Tibial nerve (tissue), 4 donors: ENCODE results near the gene TRMT2A. TPM values are rescaled to one million over a fixed set of nuclear protein-coding genes. Genes with fewer than 3 reads are reported as not detected.
A peak's percentile ranks its signal among the peaks of the same experiment; 100 is the strongest.

Source experiments
- DNase-seq, 2 donors: peaks; one replicate each; pipeline ENCODE4 v3.0.0-alpha.2; 2019; ENCODE audit warnings: low spot score in 2 of 2
- H3K27ac ChIP-seq, 4 donors: fragments of 200-600 bp; sonication (generic) in 3 of 4; one replicate each; pipeline ENCODE4 v1.5.1; 2017 to 2019; ENCODE audit warnings: mild to moderate bottlenecking in 1 of 4
- H3K27me3 ChIP-seq, 2 donors: fragments of 200-600 bp; sonication (generic) in 1 of 2; one replicate each; pipeline versions ENCODE4 v1.5.1 to v1.6.0; 2017 to 2019
- H3K36me3 ChIP-seq, 3 donors: fragments of 200-600 bp; sonication (generic); one replicate each; pipeline ENCODE4 v1.5.1; 2018 to 2019
- H3K4me1 ChIP-seq, 4 donors: fragments of 200-600 bp; sonication (generic) in 3 of 4; one replicate each; pipeline ENCODE4 v1.5.1; 2017 to 2019
- H3K4me3 ChIP-seq, 4 donors: fragments of 200-600 bp; sonication (generic) in 3 of 4; one replicate each; pipeline ENCODE4 v1.5.1; 2017 to 2019; ENCODE audit warnings: mild to moderate bottlenecking in 1 of 4, moderate library complexity in 1 of 4
- H3K9me3 ChIP-seq, 4 donors: fragments of 200-600 bp; sonication (generic) in 3 of 4; one replicate each; pipeline ENCODE4 v1.5.1; 2017 to 2019
- CTCF ChIP-seq, 5 experiments: fragments of 200-600 bp in 3 of 5; fragments of 450-650 bp in 2 of 5; sonication (generic) in 3 of 5; IDR thresholded peaks; one replicate each; pipeline ENCODE4 v1.5.1; 2016 to 2019; ENCODE audit warnings: antibody characterized with exemption in 5 of 5, mild to moderate bottlenecking in 3 of 5, moderate library complexity in 2 of 5
- EP300 ChIP-seq, 2 donors: sonication (generic); formaldehyde crosslinking; IDR thresholded peaks; one replicate each; pipeline ENCODE4 v1.6.1; 2017; ENCODE audit warnings: antibody characterized with exemption in 2 of 2, mild to moderate bottlenecking in 1 of 2
- POLR2A ChIP-seq, 2 donors: fragments of 450-650 bp; IDR thresholded peaks; one replicate each; pipeline ENCODE4 v1.6.1; 2017; ENCODE audit warnings: antibody characterized with exemption in 2 of 2, mild to moderate bottlenecking in 2 of 2, moderate library complexity in 2 of 2
- WGBS, 2 donors: methylation state at CpG; one replicate each; pipeline ENCODE4 v1.1.5; 2018; 5-methylcytosine and 5-hydroxymethylcytosine counted together
- total RNA-seq, 4 donors: library from RNA; depleted of rRNA; stranded (reverse); fragments of >200 nt; gene quantifications; one replicate each; pipeline ENCODE4 v1.1.0, GENCODE V29; 2016

Gene TRMT2A
- total RNA-seq, 4 donors from 2014 or later: 39.0 to 139 (median 55.9) TPM

GRCh38 chr22:20137671-20138416, 20.8 kb upstream of the TRMT2A start:
- no peaks in the 10 kb centered on the region for H3K27me3 ChIP-seq
- peak overlapping the region; percentile 46 to 94 (median 69) for H3K27ac ChIP-seq
- 28 to 33% methylated on average over 21 to 26 of the region's 26 CpGs for WGBS, 2 donors
- H3K4me3 ChIP-seq: no peak overlapping the region
- H3K4me1 ChIP-seq: peaks cover 0 to 76% (median 49%) of the 10 kb centered on the region in 4 donors
- DNase-seq: no peak
- TF ChIP-seq POLR2A (IDR thresholded peaks at IDR 0.05): no peak
- peak in 1 of 2 donors; percentile 22 for TF ChIP-seq EP300 (IDR thresholded peaks at IDR 0.05)
- H3K9me3 ChIP-seq: no peaks in the 10 kb centered on the region
- H3K36me3 ChIP-seq: peaks cover 0 to 41% (median 0%) of the 10 kb centered on the region in 3 donors

- H3K4me1 ChIP-seq: peaks cover 0 to 82% (median 56%) of the 10 kb centered on the region in 4 donors
- WGBS, 2 donors: 78 to 82% methylated on average over 7 to 10 of the region's 13 CpGs
Observed at GRCh38 chr22:20137113-20137512, 20.1 kb upstream of the TRMT2A start.

GRCh38 chr22:20136603-20136873, 19.5 kb upstream of the TRMT2A start:
- Histone ChIP-seq H3K4me3 (no peak overlapping the region), H3K36me3 (peaks cover 0 to 28% (median 0%) of the 10 kb centered on the region in 3 donors), H3K27ac (peak overlapping the region in 3 of 4 donors; percentile 46 to 94 (median 85)), H3K9me3 (no peaks in the 10 kb centered on the region), H3K27me3 (no peaks in the 10 kb centered on the region), H3K4me1 (peaks cover 0 to 82% (median 56%) of the 10 kb centered on the region in 4 donors)
- TF ChIP-seq EP300 (IDR thresholded peaks at IDR 0.05) (no peak), CTCF (IDR thresholded peaks at IDR 0.05) (no peak), POLR2A (IDR thresholded peaks at IDR 0.05) (no peak)
- 88 to 98% methylated on average over 5 of the region's 5 CpGs for WGBS, 2 donors
- no peak for DNase-seq

More at GRCh38 chr22:20137113-20137512, 20.1 kb upstream of the TRMT2A start:
- H3K27ac ChIP-seq: peak overlapping the region; percentile 46 to 94 (median 69)
- no peak for DNase-seq
- H3K27me3 ChIP-seq: no peaks in the 10 kb centered on the region
- TF ChIP-seq EP300 (IDR thresholded peaks at IDR 0.05) (no peak), CTCF (IDR thresholded peaks at IDR 0.05) (no peak), POLR2A (IDR thresholded peaks at IDR 0.05) (no peak)
- no peak overlapping the region for H3K4me3 ChIP-seq
- H3K9me3 ChIP-seq: no peaks in the 10 kb centered on the region
- peaks cover 0 to 33% (median 0%) of the 10 kb centered on the region in 3 donors for H3K36me3 ChIP-seq

GRCh38 chr22:20135806-20136602, 19.0 kb upstream of the TRMT2A start:
- Histone ChIP-seq H3K4me1 (peaks cover 0 to 82% (median 56%) of the 10 kb centered on the region in 4 donors), H3K4me3 (no peak overlapping the region), H3K9me3 (no peaks in the 10 kb centered on the region), H3K27me3 (no peaks in the 10 kb centered on the region), H3K27ac (peak overlapping the region in 3 of 4 donors; percentile 31 to 94 (median 85)), H3K36me3 (peaks cover 0 to 22% (median 0%) of the 10 kb centered on the region in 3 donors)
- 76 to 78% methylated on average over 22 of the region's 25 CpGs for WGBS, 2 donors
- no peak for TF ChIP-seq CTCF (IDR thresholded peaks at IDR 0.05)
- no peak for TF ChIP-seq EP300 (IDR thresholded peaks at IDR 0.05)
- no peak for DNase-seq

- 42 to 51% methylated on average over 4 of the region's 4 CpGs for WGBS, 2 donors
- peaks cover 0 to 15% (median 0%) of the 10 kb centered on the region in 3 donors for H3K36me3 ChIP-seq
- no peak for DNase-seq
- H3K9me3 ChIP-seq: no peaks in the 10 kb centered on the region
- peak overlapping the region; percentile 31 to 94 (median 67) for H3K27ac ChIP-seq
- H3K27me3 ChIP-seq: no peaks in the 10 kb centered on the region
- no peak overlapping the region for H3K4me3 ChIP-seq
- peaks cover 0 to 84% (median 56%) of the 10 kb centered on the region in 4 donors for H3K4me1 ChIP-seq
- TF ChIP-seq POLR2A (IDR thresholded peaks at IDR 0.05): no peak
- TF ChIP-seq EP300 (IDR thresholded peaks at IDR 0.05): no peak
- TF ChIP-seq CTCF (IDR thresholded peaks at IDR 0.05): no peak
Observed at GRCh38 chr22:20135265-20135664, 18.2 kb upstream of the TRMT2A start.
